Mesendoderm (in vitro differentiated cells): ENCODE measurements around the gene MEF2B.

ENCODE experiments used
- DNase-seq: peaks from one replicate; pipeline ENCODE4 v3.0.0; 2013
- H2AK5ac ChIP-seq: 2 replicates; pipeline ENCODE4 v1.6.1; 2013; ENCODE audit warnings: low read length, inconsistent platforms
- H2BK120ac ChIP-seq: 2 replicates; pipeline ENCODE4 v1.6.1; 2013; ENCODE audit warnings: low read depth, mild to moderate bottlenecking, low read length, moderate library complexity, mixed read lengths
- H2BK15ac ChIP-seq: replicated peaks from 2 replicates; pipeline ENCODE4 v1.6.1; 2013; ENCODE audit warnings: low read depth, mild to moderate bottlenecking, moderate library complexity
- H2BK5ac ChIP-seq: 2 replicates; pipeline ENCODE4 v1.6.1; 2013; ENCODE audit warnings: low read length, inconsistent platforms
- H3K18ac ChIP-seq: 2 replicates; pipeline ENCODE4 v1.6.1; 2013; ENCODE audit warnings: mild to moderate bottlenecking, low read length, mixed read lengths
- H3K23ac ChIP-seq: one replicate; pipeline ENCODE4 v1.6.1; 2013; ENCODE audit warnings: low read length
- H3K27ac ChIP-seq: 2 replicates; pipeline ENCODE4 v1.5.1; 2013; ENCODE audit warnings: low read depth, mild to moderate bottlenecking, inconsistent platforms, low read length, moderate library complexity
- H3K27me3 ChIP-seq: 2 replicates; pipeline ENCODE4 v1.6.1; 2013; ENCODE audit warnings: low read length, control low read depth, mild to moderate bottlenecking, inconsistent platforms; ENCODE audit not compliant: insufficient read depth, poor library complexity
- H3K36me3 ChIP-seq: 2 replicates; pipeline ENCODE4 v1.6.1; 2013; ENCODE audit warnings: low read length, inconsistent platforms; ENCODE audit not compliant: control insufficient read depth, insufficient read depth
- H3K4ac ChIP-seq: one replicate; pipeline ENCODE4 v1.6.1; 2013; ENCODE audit warnings: low read depth, mild to moderate bottlenecking, low read length, moderate library complexity
- H3K4me1 ChIP-seq: 2 replicates; pipeline ENCODE4 v1.6.1; 2013; ENCODE audit warnings: low read depth, low read length, inconsistent platforms; ENCODE audit not compliant: control insufficient read depth
- H3K4me2 ChIP-seq: 2 replicates; pipeline ENCODE4 v1.6.1; 2013; ENCODE audit warnings: low read length
- H3K4me3 ChIP-seq: 2 replicates; pipeline ENCODE4 v1.5.1; 2013; ENCODE audit warnings: mild to moderate bottlenecking, low read length
- H3K56ac ChIP-seq: one replicate; pipeline ENCODE4 v1.6.1; 2013; ENCODE audit warnings: low read length
- H3K79me1 ChIP-seq: 2 replicates; pipeline ENCODE4 v1.6.1; 2013; ENCODE audit warnings: low read length, inconsistent platforms
- H3K79me2 ChIP-seq: 2 replicates; pipeline ENCODE4 v1.6.1; 2013; ENCODE audit warnings: mild to moderate bottlenecking, low read length; ENCODE audit not compliant: control insufficient read depth, insufficient read depth
- H3K9ac ChIP-seq: 2 replicates; pipeline ENCODE4 v1.6.1; 2013; ENCODE audit warnings: low read length, inconsistent platforms
- H4K5ac ChIP-seq: one replicate; pipeline ENCODE4 v1.6.1; 2013; ENCODE audit warnings: low read length
- H4K8ac ChIP-seq: one replicate; pipeline ENCODE4 v1.6.1; 2013; ENCODE audit warnings: low read depth, mild to moderate bottlenecking, control low read depth, low read length, moderate library complexity
- WGBS: extraction: QIAGEN DNeasy Blood & Tissue Kit; methylation state at CpG from one replicate; pipeline ENCODE4 v1.1.7; 2013; ENCODE audit warnings: low lambda C conversion rate, missing lambda C conversion rate; ENCODE audit not compliant: insufficient coverage; ENCODE audit errors: extremely low coverage; 5-methylcytosine and 5-hydroxymethylcytosine counted together

Gene MEF2B

DNA sequence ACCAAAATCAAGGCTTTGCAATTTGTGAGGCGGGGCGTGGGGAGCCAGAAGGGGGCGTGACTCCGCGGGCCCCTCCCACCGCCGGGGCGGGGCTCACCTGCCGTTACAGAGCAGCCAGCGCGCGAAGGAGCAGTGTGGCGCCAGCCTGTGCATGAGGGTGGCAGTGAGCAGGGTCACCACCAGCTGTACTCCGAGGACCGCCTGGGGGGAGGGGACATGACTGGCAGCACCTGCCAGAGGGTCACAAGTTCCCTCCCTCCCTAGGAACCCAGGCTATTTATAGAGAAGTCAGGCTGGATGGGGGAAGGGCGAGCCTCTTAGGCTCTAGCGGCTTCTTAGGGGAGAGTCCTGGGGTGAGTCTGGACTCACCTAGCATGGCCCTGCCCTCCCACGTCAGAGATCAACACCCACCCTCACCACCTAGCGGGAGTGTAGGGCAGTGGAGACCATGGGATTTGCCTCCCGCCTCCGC lies 35.3 kb downstream of the MEF2B start:
- Histone ChIP-seq H3K9ac (peak overlapping the region; percentile 24), H3K4me3 (no peak overlapping the region), H3K4ac (no peak overlapping the region), H4K5ac (no peak overlapping the region), H2BK120ac (no peak overlapping the region), H2BK5ac (no peak overlapping the region), H3K23ac (no peak overlapping the region), H3K18ac (no peak overlapping the region), H2AK5ac (no peak overlapping the region), H3K4me1 (peaks cover 2% of the 10 kb centered on the region), H3K27me3 (no peaks in the 10 kb centered on the region), H3K79me2 (no peaks in the 10 kb centered on the region), H3K36me3 (no peaks in the 10 kb centered on the region), H3K79me1 (peaks cover 1% of the 10 kb centered on the region), H4K8ac (no peak overlapping the region), H2BK15ac (no peak overlapping the region), H3K56ac (peak overlapping the region; percentile 30), H3K27ac (no peak overlapping the region), H3K4me2 (peak overlapping the region; percentile 33)
- peak; percentile 84 for DNase-seq
- no CpG with 5 or more reads among the region's 21 CpGs for WGBS

DNA sequence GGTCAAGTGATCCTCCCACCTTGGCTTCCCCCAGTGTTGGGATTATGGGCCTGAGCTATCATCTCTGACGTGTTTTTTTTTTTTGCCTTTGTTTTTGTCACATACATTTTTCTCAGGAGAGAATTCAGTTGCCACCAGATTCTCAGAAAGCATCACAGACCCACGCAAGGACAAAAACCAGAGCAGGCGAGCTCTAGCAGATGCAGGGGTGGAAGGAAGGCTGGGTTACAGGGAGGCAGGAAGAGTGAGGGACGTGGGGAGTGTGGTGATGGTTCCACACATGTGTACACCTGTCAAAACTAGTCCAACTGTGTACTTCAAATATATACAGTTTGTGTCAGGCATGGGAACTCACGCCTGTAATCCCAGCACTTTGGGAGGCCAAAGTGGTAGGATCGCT lies 36.1 kb downstream of the MEF2B start:
- H3K4me2 ChIP-seq, result no peak overlapping the region
- no peak overlapping the region for H3K9ac ChIP-seq
- H3K79me1 ChIP-seq, result peaks cover 1% of the 10 kb centered on the region
- no peak overlapping the region for H2BK120ac ChIP-seq
- H3K4me3 ChIP-seq, result no peak overlapping the region
- no peaks in the 10 kb centered on the region for H3K27me3 ChIP-seq
- H3K36me3 ChIP-seq, result no peaks in the 10 kb centered on the region
- H2AK5ac ChIP-seq, result no peak overlapping the region
- H4K5ac ChIP-seq, result no peak overlapping the region
- H3K23ac ChIP-seq, result no peak overlapping the region
- H4K8ac ChIP-seq, result no peak overlapping the region
- no peaks in the 10 kb centered on the region for H3K79me2 ChIP-seq
- no CpG with 5 or more reads among the region's 6 CpGs for WGBS
- no peak overlapping the region for H2BK15ac ChIP-seq
- no peak overlapping the region for H3K27ac ChIP-seq
- no peak overlapping the region for H3K4ac ChIP-seq
- H2BK5ac ChIP-seq, result no peak overlapping the region
- peaks cover 2% of the 10 kb centered on the region for H3K4me1 ChIP-seq
- no peak overlapping the region for H3K18ac ChIP-seq
- DNase-seq, result no peak
- no peak overlapping the region for H3K56ac ChIP-seq

DNA sequence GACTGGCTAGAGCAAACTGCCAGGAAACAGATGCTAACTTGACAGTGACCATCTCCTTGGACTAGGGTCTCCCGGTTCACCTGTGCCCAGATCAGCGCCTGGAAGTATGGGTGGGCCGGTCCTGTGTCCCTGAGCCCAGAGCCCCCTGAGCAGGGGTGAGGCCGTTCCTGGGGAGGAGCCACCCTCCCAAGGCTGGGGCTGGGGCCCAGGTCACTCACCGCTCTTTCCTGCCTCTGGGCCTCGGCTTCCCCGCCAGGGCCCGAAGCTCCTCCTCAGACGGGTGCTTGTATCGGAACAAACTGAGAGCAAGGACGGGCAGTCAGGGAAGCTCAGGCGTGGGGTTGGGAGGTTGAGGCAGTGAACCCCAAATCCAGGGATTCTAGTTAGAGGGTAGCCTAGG lies 37.2 kb downstream of the MEF2B start:
- H3K23ac ChIP-seq, result no peak overlapping the region
- no peak overlapping the region for H4K5ac ChIP-seq
- no peak overlapping the region for H2AK5ac ChIP-seq
- no peak overlapping the region for H3K4me2 ChIP-seq
- DNase-seq, result no peak
- H3K18ac ChIP-seq, result no peak overlapping the region
- H3K56ac ChIP-seq, result no peak overlapping the region
- no peak overlapping the region for H4K8ac ChIP-seq
- H2BK15ac ChIP-seq, result no peak overlapping the region
- no peak overlapping the region for H3K9ac ChIP-seq
- no peaks in the 10 kb centered on the region for H3K36me3 ChIP-seq
- no peak overlapping the region for H2BK5ac ChIP-seq
- H2BK120ac ChIP-seq, result no peak overlapping the region
- H3K79me1 ChIP-seq, result peaks cover 1% of the 10 kb centered on the region
- no CpG with 5 or more reads among the region's 12 CpGs for WGBS
- H3K27me3 ChIP-seq, result no peaks in the 10 kb centered on the region
- H3K4me3 ChIP-seq, result no peak overlapping the region
- H3K4me1 ChIP-seq, result peaks cover 2% of the 10 kb centered on the region
- H3K79me2 ChIP-seq, result no peaks in the 10 kb centered on the region
- no peak overlapping the region for H3K4ac ChIP-seq
- no peak overlapping the region for H3K27ac ChIP-seq

DNA sequence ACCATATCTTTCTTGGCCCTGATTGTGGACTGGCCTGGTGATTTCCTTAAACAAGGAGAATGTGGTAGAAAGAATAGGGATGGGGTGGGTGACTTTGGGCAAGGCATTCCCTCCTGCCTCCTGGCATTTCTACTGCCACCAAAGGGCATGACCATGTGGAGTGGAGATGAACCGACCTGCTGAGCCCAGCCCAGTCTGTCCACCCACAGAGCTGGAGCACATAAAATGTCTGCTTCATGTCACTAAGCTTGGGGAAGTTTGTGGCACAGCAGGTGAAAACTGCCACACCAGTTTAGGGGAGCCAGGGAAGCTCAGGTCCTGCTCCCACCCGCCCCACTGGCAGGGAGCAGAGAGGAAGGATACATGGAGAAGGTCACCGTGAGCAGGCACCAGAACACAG lies 38.1 kb downstream of the MEF2B start:
- Histone ChIP-seq H3K4ac (no peak overlapping the region), H3K9ac (no peak overlapping the region), H3K4me2 (no peak overlapping the region), H3K36me3 (no peaks in the 10 kb centered on the region), H2BK120ac (no peak overlapping the region), H3K27ac (no peak overlapping the region), H3K4me3 (no peak overlapping the region), H3K79me2 (no peaks in the 10 kb centered on the region), H2AK5ac (no peak overlapping the region), H3K4me1 (peaks cover 2% of the 10 kb centered on the region), H2BK5ac (no peak overlapping the region), H4K8ac (no peak overlapping the region), H4K5ac (no peak overlapping the region), H3K23ac (no peak overlapping the region), H3K56ac (no peak overlapping the region), H2BK15ac (no peak overlapping the region), H3K27me3 (no peaks in the 10 kb centered on the region), H3K79me1 (peaks cover 1% of the 10 kb centered on the region), H3K18ac (no peak overlapping the region)
- DNase-seq, result no peak
- no CpG with 5 or more reads among the region's 3 CpGs for WGBS

DNA sequence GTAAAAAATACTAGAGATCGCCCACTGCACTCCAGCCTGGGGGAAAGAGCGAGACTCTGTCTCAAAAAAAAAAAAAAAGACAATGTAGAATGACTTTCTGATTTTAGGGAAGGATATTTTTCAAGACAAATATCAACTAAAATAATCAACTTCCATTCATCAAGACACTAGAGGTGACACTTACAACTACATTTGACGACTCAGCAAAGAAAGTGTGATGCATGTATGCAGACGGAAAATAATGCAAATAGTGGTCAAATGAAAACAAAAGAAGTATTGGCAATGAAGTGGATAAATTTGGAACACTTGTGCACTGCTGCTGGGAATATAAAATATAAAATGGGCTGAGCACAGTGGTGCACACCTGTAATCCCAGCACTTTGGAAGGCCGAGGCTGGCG lies 44.0 kb downstream of the MEF2B start:
- no peak overlapping the region for H3K27ac ChIP-seq
- H3K36me3 ChIP-seq, result no peaks in the 10 kb centered on the region
- H3K4me1 ChIP-seq, result no peaks in the 10 kb centered on the region
- H2BK15ac ChIP-seq, result no peak overlapping the region
- no peak overlapping the region for H3K56ac ChIP-seq
- H3K79me1 ChIP-seq, result no peaks in the 10 kb centered on the region
- H3K4ac ChIP-seq, result no peak overlapping the region
- no peak overlapping the region for H2AK5ac ChIP-seq
- no peak for DNase-seq
- no peak overlapping the region for H3K4me3 ChIP-seq
- no peak overlapping the region for H3K18ac ChIP-seq
- no peaks in the 10 kb centered on the region for H3K79me2 ChIP-seq
- no peak overlapping the region for H4K5ac ChIP-seq
- no peak overlapping the region for H3K23ac ChIP-seq
- no peak overlapping the region for H4K8ac ChIP-seq
- H2BK5ac ChIP-seq, result no peak overlapping the region
- H3K27me3 ChIP-seq, result no peaks in the 10 kb centered on the region
- no peak overlapping the region for H2BK120ac ChIP-seq
- no peak overlapping the region for H3K9ac ChIP-seq
- WGBS, result no CpG with 5 or more reads among the region's 6 CpGs
- no peak overlapping the region for H3K4me2 ChIP-seq

DNA sequence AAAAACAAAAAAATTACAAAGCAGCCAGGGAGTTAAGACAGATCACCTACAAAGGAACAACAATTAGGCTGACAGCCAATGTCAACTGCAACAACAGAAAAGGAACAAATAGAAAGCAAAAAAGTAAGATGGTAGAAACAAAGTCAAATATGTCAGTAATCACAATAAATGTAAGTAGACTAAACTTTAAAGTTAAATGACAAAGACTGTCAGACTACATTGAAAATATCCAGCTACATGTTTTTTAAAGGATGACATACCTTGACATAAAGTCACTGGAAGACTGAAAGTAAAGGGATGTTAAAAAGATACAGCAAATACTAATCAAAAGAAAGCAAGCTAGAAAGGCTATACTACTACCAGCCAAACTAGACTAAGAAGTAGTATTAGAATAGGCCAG lies 46.7 kb downstream of the MEF2B start:
- no peak overlapping the region for H2AK5ac ChIP-seq

More for the DNA sequence above, 46.7 kb downstream of the MEF2B start:
- H2BK5ac ChIP-seq, result no peak overlapping the region
- no peak overlapping the region for H2BK15ac ChIP-seq
- H3K79me1 ChIP-seq, result no peaks in the 10 kb centered on the region
- no peak overlapping the region for H4K8ac ChIP-seq
- no peak overlapping the region for H3K4me3 ChIP-seq
- no peak overlapping the region for H3K23ac ChIP-seq
- H3K79me2 ChIP-seq, result no peaks in the 10 kb centered on the region
- no peak overlapping the region for H3K4me2 ChIP-seq
- H4K5ac ChIP-seq, result no peak overlapping the region
- no peak overlapping the region for H3K18ac ChIP-seq
- H3K27me3 ChIP-seq, result no peaks in the 10 kb centered on the region
- H3K4ac ChIP-seq, result no peak overlapping the region
- no peak for DNase-seq
- H3K56ac ChIP-seq, result no peak overlapping the region
- no peak overlapping the region for H2BK120ac ChIP-seq
- peaks cover 2% of the 10 kb centered on the region for H3K4me1 ChIP-seq
- no peak overlapping the region for H3K27ac ChIP-seq
- H3K9ac ChIP-seq, result no peak overlapping the region
- H3K36me3 ChIP-seq, result no peaks in the 10 kb centered on the region
